IMR-90 (cell line): ENCODE measurements around the gene ZNF219.
A peak's percentile ranks its signal among the peaks of the same experiment; 100 is the strongest.

ENCODE experiments used
- CEBPB ChIP-seq: IDR thresholded peaks from 2 replicates; pipeline ENCODE4 v1.6.1; 2012; ENCODE audit warnings: low read depth, low read length, improper control_type of control experiment
- CTCF ChIP-seq: conservative IDR thresholded peaks from 2 replicates; pipeline ENCODE4 v1.5.1; 2012; ENCODE audit warnings: mild to moderate bottlenecking, low read depth, low read length, improper control_type of control experiment
- MAFK ChIP-seq: IDR thresholded peaks from 2 replicates; pipeline ENCODE4 v1.6.1; 2012; ENCODE audit warnings: low read depth, low read length, improper control_type of control experiment
- MAZ ChIP-seq: IDR thresholded peaks from 2 replicates; pipeline ENCODE4 v1.6.1; 2012; ENCODE audit warnings: low read depth, mild to moderate bottlenecking, low read length, improper control_type of control experiment, moderate library complexity, borderline replicate concordance
- MXI1 ChIP-seq: IDR thresholded peaks from 2 replicates; pipeline ENCODE4 v1.6.1; 2012; ENCODE audit warnings: low read depth, mild to moderate bottlenecking, low read length, moderate library complexity, borderline replicate concordance
- NFE2L2 ChIP-seq: fragments of 150-350 bp; IDR thresholded peaks from 2 replicates; pipeline ENCODE4 v1.6.1; 2016; ENCODE audit warnings: low read depth, mild to moderate bottlenecking, low read length
- POLR2A ChIP-seq: IDR thresholded peaks from 2 replicates; pipeline ENCODE4 v1.6.1; 2012; ENCODE audit warnings: mild to moderate bottlenecking, low read depth, low read length
- RAD21 ChIP-seq: IDR thresholded peaks from 2 replicates; pipeline ENCODE4 v1.6.1; 2012; ENCODE audit warnings: low read length, improper control_type of control experiment
- RFX5 ChIP-seq: IDR thresholded peaks from 2 replicates; pipeline ENCODE4 v1.8.0; 2012; ENCODE audit warnings: low read depth, mild to moderate bottlenecking, low read length, moderate library complexity
- SMC3 ChIP-seq: fragments of 150-350 bp; IDR thresholded peaks from 2 replicates; pipeline ENCODE4 v1.6.1; 2016; ENCODE audit warnings: low read depth, mild to moderate bottlenecking, antibody characterized with exemption, low read length, moderate library complexity
- TF ChIP-seq, protein P1 (sequence below): fragments of 150-350 bp; IDR thresholded peaks from 2 replicates; pipeline ENCODE4 v1.6.1; 2017; ENCODE audit warnings: mild to moderate bottlenecking, antibody characterized with exemption, low read length, low read depth

GRCh38 chr14:21103411-21103709 lies 4.9 kb upstream of the ZNF219 start:
- TF ChIP-seq RAD21 (no peak), POLR2A (no peak), CTCF (no peak), MXI1 (no peak), MAZ (no peak), RFX5 (no peak), CEBPB (no peak), SMC3 (no peak), NFE2L2 (no peak), MAFK (no peak)
- TF ChIP-seq, protein P1, sequence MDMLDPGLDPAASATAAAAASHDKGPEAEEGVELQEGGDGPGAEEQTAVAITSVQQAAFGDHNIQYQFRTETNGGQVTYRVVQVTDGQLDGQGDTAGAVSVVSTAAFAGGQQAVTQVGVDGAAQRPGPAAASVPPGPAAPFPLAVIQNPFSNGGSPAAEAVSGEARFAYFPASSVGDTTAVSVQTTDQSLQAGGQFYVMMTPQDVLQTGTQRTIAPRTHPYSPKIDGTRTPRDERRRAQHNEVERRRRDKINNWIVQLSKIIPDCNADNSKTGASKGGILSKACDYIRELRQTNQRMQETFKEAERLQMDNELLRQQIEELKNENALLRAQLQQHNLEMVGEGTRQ, result peak; percentile 82
